ENCODE data around the gene KRT81.
"Not testable (repeated sequence)": the region's sequence is repeated elsewhere in the genome, so short reads cannot be mapped to it uniquely, and the experiment has no call there.

KRT81 gene

GRCh38 chr12:52241205-52241842, 50.0 kb downstream of the KRT81 start:
- DNase-seq (ENCODE audit: low read depth, low spot score): no peak

GRCh38 chr12:52240247-52240646, 51.1 kb downstream of the KRT81 start:
- DNase-seq (ENCODE audit: low read depth, low spot score): not testable (repeated sequence)

GRCh38 chr12:52239767-52240166, 51.6 kb downstream of the KRT81 start:
- DNase-seq (ENCODE audit: low read depth, low spot score): no peak

GRCh38 chr12:52238916-52239646, 52.3 kb downstream of the KRT81 start:
- no peak for DNase-seq (ENCODE audit: low read depth, low spot score)

GRCh38 chr12:52238207-52238840, 53.0 kb downstream of the KRT81 start:
- DNase-seq (ENCODE audit: low read depth, low spot score): no peak

- DNase-seq (ENCODE audit: low read depth, low spot score): no peak
These were observed 54.8 kb downstream of the KRT81 start for GRCh38 chr12:52236386-52237050.
